IPS-15b (cell line): Measurements from ENCODE around the gene FBRSL1.

ENCODE experiments used
- H3K27me3 ChIP-seq: one replicate; pipeline ENCODE4 v1.6.1; 2013; ENCODE audit warnings: low read length; ENCODE audit not compliant: control insufficient read depth, insufficient read depth
- H3K36me3 ChIP-seq: one replicate; pipeline ENCODE4 v1.6.1; 2013; ENCODE audit warnings: low read length; ENCODE audit not compliant: control insufficient read depth, insufficient read depth
- H3K4me1 ChIP-seq: one replicate; pipeline ENCODE4 v1.6.1; 2013; ENCODE audit warnings: mild to moderate bottlenecking, low read length; ENCODE audit not compliant: control insufficient read depth, insufficient read depth
- H3K4me3 ChIP-seq: one replicate; pipeline ENCODE4 v1.5.1; 2013; ENCODE audit warnings: low read depth, low read length
- H3K9ac ChIP-seq: one replicate; pipeline ENCODE4 v1.6.1; 2013; ENCODE audit warnings: low read depth, mild to moderate bottlenecking, low read length
- H3K9me3 ChIP-seq: one replicate; pipeline ENCODE4 v1.6.1; 2013; ENCODE audit warnings: mild to moderate bottlenecking, low read length; ENCODE audit not compliant: control insufficient read depth, insufficient read depth

Gene FBRSL1

DNA sequence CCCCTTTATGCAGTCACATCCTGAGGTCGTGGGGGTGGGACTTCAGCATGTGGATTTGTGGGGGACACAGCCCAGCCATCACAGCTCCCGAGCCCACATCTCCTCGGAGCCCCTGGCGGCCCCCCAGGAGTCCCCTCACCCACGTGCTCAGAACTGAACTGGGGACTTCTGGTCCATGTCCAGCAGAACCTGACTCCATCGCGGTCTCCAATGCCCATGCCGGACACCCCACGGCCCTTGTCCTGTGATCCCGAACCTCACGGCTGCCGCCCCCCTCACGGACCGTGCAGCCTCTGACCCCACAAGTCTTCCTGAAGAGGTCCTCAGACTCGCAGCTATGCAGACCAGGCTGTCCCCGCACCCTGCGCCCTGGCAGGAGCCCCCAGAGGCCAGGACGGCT is 13.5 kb upstream of the FBRSL1 start:
- no peaks in the 10 kb centered on the region for H3K4me1 ChIP-seq

DNA sequence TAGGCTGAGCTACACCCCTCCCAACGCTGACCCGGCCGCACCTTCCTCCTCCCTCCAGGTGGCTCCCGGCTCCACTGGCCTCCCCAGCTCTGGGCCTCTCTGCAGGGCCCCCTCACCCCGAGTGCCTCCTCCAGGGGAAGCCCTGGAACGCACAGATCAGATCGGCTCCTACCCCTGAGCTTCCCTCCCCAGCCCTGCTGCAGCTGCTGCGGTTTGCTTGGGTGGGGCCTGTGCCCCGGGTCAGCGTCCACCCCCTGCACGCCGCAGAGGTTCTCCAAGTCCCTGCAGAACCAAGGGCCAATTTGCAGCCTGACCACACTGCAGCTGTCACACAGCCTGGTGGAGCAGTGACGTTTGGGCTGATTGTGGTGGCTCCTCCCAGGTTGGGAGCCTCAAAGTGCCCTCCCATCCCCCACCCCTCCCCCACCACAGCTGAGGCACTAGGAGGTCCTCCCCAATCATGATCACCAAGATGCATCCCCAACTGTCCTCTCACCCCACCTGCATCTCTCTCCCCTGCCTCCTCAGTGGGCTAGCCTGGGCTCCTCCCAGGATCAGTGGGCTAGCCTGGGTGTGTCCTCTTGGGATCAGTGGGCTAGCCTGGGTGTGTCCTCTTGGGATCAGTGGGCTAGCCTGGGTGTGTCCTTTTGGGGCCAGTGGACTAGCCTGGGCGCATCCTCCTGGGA is 12.8 kb upstream of the FBRSL1 start:
- Histone ChIP-seq H3K4me3 (no peak overlapping the region), H3K36me3 (no peaks in the 10 kb centered on the region), H3K9ac (no peak overlapping the region), H3K27me3 (peaks cover 25% of the 10 kb centered on the region), H3K9me3 (no peaks in the 10 kb centered on the region), H3K4me1 (no peaks in the 10 kb centered on the region)

More for the DNA sequence above, 13.5 kb upstream of the FBRSL1 start:
- Histone ChIP-seq H3K27me3 (peaks cover 18% of the 10 kb centered on the region), H3K4me3 (no peak overlapping the region), H3K36me3 (no peaks in the 10 kb centered on the region), H3K9ac (no peak overlapping the region), H3K9me3 (no peaks in the 10 kb centered on the region)

DNA sequence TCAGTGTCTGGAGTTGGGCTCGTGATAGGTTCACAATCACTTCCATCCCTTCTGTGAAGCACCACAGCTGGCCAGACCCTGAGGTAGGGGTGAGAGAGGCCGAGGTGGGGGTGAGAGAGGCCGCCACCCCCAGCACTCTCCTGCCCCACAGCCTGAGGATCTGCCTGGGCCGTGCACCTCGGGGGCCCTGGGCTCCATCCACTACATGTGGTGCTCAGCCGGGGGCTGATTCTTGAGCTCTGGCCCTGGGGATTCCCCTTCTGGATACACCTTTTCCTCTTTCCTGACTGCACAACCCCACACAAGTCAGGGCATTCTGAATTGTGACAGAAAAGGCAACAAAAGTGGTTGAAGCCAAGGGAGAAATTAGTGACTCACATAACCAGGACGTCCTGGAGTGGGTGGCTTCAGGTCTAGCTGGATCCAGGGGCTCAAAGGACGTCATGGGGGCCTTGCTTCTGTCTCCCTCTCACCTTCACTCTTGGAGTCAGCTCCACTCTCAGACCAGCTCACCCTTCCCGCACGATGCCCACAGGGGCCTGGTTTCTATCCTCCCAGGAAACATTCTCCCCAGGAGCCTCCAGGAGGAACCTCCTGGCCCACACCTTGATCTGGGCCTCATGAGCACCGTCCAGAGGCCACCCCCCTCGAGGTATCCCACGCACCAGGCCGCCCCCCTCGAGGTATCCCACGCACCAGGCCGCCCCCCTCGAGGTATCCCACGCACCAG is 12.1 kb upstream of the FBRSL1 start:
- H3K4me1 ChIP-seq, result no peaks in the 10 kb centered on the region

DNA sequence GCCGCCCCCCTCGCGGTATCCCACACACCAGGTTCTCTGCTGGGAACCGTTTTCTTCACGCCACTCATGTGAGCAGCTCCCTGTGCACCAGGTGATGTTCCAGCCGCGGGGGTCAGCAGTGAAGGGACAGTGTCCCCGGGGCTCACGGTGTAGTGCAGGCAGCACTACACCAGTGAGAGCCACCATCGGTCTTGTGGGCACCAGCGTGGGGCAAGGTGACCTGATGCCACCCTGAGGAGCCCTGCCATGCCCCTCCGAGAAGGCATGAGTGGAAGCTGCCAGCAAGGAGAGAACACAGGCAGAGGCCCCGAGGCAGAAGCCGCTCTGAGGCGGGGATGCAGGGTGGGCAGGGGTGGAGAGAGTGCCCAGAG is 11.5 kb upstream of the FBRSL1 start:
- Histone ChIP-seq H3K9me3 (no peaks in the 10 kb centered on the region), H3K4me1 (no peaks in the 10 kb centered on the region), H3K36me3 (no peaks in the 10 kb centered on the region), H3K27me3 (peaks cover 38% of the 10 kb centered on the region), H3K4me3 (no peak overlapping the region), H3K9ac (no peak overlapping the region)

More for the DNA sequence above, 12.1 kb upstream of the FBRSL1 start:
- H3K27me3 ChIP-seq, result peaks cover 33% of the 10 kb centered on the region
- no peak overlapping the region for H3K9ac ChIP-seq
- H3K36me3 ChIP-seq, result no peaks in the 10 kb centered on the region
- H3K9me3 ChIP-seq, result no peaks in the 10 kb centered on the region
- no peak overlapping the region for H3K4me3 ChIP-seq

DNA sequence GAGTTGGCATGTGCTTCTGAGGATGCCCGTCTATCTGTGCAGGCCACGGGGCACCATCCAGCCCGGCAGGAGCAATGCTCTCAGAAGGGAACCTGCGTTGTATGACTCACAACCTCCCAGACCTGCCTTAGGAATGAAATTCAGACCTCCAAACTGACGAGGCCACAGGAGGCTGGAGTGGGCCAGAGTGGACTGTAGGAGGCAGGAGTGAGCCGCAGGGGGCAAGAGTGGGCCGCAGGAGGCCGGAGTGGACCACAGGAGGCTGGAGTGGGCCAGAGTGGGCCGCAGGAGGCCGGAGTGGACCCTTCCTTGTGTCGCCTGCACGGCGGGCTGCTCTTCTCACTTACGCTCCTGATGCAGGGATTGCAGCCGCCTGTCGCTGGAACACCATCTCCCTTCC is 11.1 kb upstream of the FBRSL1 start:
- Histone ChIP-seq H3K4me1 (no peaks in the 10 kb centered on the region), H3K4me3 (no peak overlapping the region), H3K9me3 (no peaks in the 10 kb centered on the region), H3K27me3 (peaks cover 39% of the 10 kb centered on the region), H3K9ac (no peak overlapping the region), H3K36me3 (no peaks in the 10 kb centered on the region)

DNA sequence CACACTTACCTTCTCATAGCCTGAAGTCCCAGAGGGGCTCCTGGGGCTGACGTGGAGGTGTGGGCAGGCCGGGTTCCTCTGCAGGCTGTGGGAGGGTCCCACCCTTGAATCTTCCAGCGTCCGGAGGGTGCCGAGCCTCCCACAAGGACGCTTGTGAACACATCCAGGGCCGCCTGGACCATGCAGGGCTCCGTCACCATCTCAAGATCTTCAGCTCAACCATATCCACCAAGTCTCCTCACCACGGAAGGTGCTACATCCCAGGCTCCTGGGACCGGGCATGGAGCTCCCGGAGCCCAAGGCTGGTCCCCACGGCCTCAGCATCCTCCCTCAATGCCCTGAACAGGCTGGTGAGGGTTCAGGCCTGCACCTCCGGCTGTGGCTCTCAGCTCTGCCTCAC is 10.7 kb upstream of the FBRSL1 start:
- Histone ChIP-seq H3K4me1 (no peaks in the 10 kb centered on the region), H3K9ac (no peak overlapping the region), H3K36me3 (no peaks in the 10 kb centered on the region), H3K9me3 (no peaks in the 10 kb centered on the region), H3K27me3 (peaks cover 39% of the 10 kb centered on the region), H3K4me3 (no peak overlapping the region)

DNA sequence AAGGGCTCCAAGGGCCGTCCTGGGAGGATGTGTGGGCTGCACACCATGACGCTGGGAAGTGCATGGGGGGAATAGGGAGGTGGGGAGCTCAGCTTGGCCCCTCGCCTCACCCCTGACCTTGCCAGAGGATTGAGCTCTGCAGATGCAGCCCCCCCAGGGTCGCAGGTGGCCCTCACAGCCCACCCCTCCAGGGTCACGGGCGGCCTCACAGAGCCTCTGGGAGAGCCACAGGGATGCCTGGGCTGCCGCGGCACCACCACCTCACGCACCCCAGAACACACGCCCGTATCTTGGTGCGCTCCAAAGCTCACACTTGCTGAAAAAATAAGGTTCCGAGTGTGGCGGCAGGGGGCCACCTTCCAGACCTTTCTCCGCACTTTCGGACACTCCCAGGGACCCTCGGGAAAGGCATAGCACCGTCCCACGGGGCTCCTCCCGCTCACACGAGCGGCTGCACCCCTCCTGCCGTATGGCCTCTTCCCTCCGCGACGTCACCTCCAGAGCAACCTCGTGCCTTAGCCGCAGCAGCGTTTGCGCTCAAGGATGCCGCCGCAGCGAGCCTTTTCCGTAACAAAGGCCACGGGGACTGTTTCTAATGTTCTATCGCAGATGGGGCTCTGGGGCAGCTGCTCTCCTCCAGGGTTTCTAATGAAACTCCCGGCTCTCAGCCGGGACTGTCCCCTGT is 9.9 kb upstream of the FBRSL1 start:
- H3K9ac ChIP-seq, result no peak overlapping the region
- H3K27me3 ChIP-seq, result peaks cover 46% of the 10 kb centered on the region
- no peaks in the 10 kb centered on the region for H3K4me1 ChIP-seq
- H3K9me3 ChIP-seq, result no peaks in the 10 kb centered on the region
- no peaks in the 10 kb centered on the region for H3K36me3 ChIP-seq
- H3K4me3 ChIP-seq, result no peak overlapping the region

DNA sequence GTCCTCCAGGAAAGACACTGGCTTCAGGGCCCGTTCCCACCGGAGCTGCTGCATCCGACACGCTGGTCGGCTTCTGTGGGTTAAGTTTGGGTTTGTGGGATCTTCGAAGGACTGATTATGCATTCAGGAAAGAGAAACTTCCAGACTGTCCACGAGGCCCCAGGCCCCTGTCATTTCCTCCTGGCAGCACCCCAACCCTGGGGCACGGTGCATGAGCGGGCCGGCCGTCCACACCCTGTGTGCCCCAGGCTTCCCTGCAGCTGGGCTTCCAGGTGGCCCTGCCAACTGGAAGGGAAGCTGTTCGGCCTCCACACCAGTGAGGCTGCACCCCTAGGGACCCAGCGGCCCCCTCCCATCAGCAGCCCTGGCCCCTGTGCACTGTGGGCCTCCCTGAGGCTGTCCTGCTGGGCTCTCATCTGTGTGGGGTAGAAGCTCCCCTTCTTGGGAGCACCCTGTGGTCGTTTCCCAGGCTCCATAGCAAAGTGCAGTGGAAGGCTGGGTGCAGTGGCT is 9.3 kb upstream of the FBRSL1 start:
- H3K27me3 ChIP-seq, result peaks cover 52% of the 10 kb centered on the region

DNA sequence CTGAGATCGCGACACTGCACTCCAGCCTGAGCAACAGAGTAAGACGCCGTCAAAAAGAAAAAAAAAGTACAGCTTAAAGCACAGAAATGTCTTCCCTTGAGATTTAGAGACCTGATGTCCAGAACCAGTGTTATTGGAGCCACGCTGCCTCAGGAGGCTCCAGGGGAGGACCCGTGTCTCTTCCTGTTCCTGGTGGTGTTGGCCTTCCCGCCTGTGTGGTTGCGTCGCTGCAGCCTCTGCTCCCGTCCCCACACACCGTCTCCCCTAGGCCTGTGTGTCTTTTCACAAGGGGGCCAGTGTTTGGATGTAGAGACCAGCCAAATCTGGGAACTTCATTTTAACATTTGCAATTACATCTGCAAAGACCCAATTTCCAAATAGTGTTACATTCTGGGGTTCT is 8.6 kb upstream of the FBRSL1 start:
- H3K27me3 ChIP-seq, result peaks cover 58% of the 10 kb centered on the region

More for the DNA sequence above, 9.3 kb upstream of the FBRSL1 start:
- no peak overlapping the region for H3K9ac ChIP-seq
- H3K4me1 ChIP-seq, result no peaks in the 10 kb centered on the region
- no peaks in the 10 kb centered on the region for H3K9me3 ChIP-seq
- no peak overlapping the region for H3K4me3 ChIP-seq
- no peaks in the 10 kb centered on the region for H3K36me3 ChIP-seq

DNA sequence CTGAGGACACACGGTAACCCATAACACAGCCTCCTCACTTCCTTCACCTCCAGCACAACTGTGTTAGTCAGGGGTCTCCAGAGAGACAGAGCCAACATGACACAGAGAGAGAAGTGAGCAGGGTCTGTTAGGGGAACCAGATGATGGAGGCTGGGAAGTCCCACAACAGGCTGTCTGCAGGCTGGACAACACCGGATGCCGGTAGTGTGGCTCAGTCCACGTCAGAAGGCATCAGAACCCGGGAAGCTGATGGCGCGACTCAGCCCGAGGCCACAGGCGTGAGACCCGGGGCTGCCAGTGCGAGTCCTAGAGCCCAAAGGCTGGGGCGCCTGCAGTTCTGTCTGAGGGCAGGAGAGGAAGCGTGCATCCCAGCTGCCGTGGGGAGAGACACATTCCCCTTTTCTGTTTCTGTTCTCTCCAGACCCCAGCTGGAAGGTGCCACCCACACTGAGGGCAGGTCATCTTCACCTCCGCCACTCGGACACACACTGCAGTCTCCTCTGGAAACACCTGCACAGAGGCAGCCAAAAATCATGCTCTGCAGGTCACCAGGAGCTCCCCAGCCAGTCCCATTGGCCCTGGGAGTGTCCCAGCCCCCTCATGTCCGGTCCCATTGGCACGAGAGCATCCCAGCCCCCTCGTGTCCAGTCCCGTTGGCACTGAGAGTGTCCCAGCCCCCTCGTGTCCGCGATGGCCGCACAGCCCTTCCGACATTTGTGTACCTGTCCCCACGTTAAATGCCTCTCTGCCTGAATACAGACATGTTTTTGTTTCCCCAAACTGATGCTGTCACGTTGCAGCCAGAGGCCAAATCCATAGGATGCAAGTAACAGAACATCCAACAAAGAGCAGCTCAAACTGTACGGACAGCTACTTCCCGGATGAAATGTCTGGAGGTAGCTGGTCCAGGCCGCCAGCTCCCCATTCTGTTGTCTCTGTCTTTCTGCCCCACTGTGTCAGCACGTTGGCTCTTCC is 7.9 kb upstream of the FBRSL1 start:
- Histone ChIP-seq H3K36me3 (no peaks in the 10 kb centered on the region), H3K4me1 (no peaks in the 10 kb centered on the region), H3K4me3 (no peak overlapping the region), H3K27me3 (peaks cover 60% of the 10 kb centered on the region), H3K9me3 (no peaks in the 10 kb centered on the region), H3K9ac (no peak overlapping the region)

More for the DNA sequence above, 8.6 kb upstream of the FBRSL1 start:
- Histone ChIP-seq H3K9me3 (no peaks in the 10 kb centered on the region), H3K9ac (no peak overlapping the region), H3K4me1 (no peaks in the 10 kb centered on the region), H3K4me3 (no peak overlapping the region), H3K36me3 (no peaks in the 10 kb centered on the region)

DNA sequence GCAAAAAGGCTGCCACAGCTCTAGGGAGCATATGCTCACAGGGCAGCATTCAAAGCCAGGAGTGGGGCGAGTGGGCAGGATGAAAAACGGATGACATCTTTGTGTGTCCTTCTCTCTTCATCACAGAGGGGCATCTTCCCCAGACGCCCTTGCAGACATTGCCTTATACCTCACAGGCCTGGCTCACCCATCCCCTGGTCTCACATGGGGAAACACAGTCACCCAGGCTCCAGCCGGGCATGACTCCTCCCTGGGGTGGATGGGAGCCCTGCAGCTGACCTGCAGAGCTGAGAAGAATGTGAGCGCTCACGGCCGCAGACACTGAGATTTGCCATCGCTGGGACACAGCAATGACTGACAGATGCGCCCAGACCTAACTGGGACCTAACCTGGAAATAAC is 7.2 kb upstream of the FBRSL1 start:
- Histone ChIP-seq H3K4me1 (no peaks in the 10 kb centered on the region), H3K4me3 (no peak overlapping the region), H3K9ac (no peak overlapping the region), H3K27me3 (peaks cover 62% of the 10 kb centered on the region), H3K9me3 (no peaks in the 10 kb centered on the region), H3K36me3 (no peaks in the 10 kb centered on the region)
